ENCODE results near the gene RYK. TPM values are rescaled to one million over a fixed set of nuclear protein-coding genes. Genes with fewer than 3 reads are reported as not detected.
A peak's percentile ranks its signal among the peaks of the same experiment; 100 is the strongest.

RYK gene
- total RNA-seq, 1 experiment from 2014 or later: 60.6 TPM

DNA sequence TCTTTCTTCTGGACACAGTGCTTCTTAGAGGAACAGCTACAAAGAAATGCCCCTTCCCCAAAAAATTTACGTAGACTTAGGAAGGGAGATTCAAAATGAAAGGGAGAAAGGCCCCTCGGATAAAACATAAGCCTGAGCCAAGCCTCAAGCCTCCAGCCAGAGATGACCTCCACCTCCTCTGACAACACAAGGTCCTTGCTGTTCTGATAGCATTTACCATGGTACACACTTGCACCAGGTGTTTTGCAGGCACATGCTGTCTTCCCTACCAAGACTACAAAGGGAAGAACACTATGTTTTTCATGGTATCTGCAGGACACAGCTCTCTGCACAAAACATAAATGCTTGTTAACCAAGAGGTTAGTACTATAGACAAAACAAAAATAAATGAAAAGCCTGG lies 27.8 kb downstream of the RYK start:
- WGBS (ENCODE audit: extremely low coverage, insufficient read length, low lambda C conversion rate): no CpG with 5 or more reads among the region's 2 CpGs
- no peaks in the 10 kb centered on the region for H3K9me3 Mint-ChIP-seq
- Histone ChIP-seq H3K27ac (ENCODE audit: insufficient read length, low read depth, low read length) (no peak overlapping the region), H2BK12ac (ENCODE audit: insufficient read length, low read depth, low read length) (no peak overlapping the region), H3K23ac (ENCODE audit: insufficient read length, low read depth, low read length) (no peak overlapping the region), H3K18ac (ENCODE audit: insufficient read length, low read depth, low read length) (no peak overlapping the region), H2BK15ac (ENCODE audit: low read depth, low read length) (no peak overlapping the region), H3K79me2 (ENCODE audit: insufficient read depth, low read length) (peaks cover 17% of the 10 kb centered on the region; the same call in 1 of the 2 replicates), H3K27me3 (ENCODE audit: insufficient read depth, low read length) (no peaks in the 10 kb centered on the region), H3K4me2 (ENCODE audit: insufficient read depth, insufficient read length, low read length) (no peak overlapping the region), H3K56ac (ENCODE audit: insufficient read length, low read depth, low read length) (no peak overlapping the region), H4K5ac (ENCODE audit: insufficient read length, low read depth, low read length) (no peak overlapping the region), H2AK5ac (ENCODE audit: insufficient read length, low read length) (no peak overlapping the region), H3T11ph (ENCODE audit: low read length) (no peak overlapping the region), H4K8ac (replicated peaks; ENCODE audit: insufficient read length, low read depth, low read length) (no peak overlapping the region), H2AFZ (ENCODE audit: low read length) (no peak overlapping the region), H3K14ac (ENCODE audit: insufficient read depth, low read length) (no peak overlapping the region), H2BK5ac (ENCODE audit: insufficient read length, low read length) (no peak overlapping the region), H3K4me1 (ENCODE audit: insufficient read depth, low read length) (no peaks in the 10 kb centered on the region; the same call in 1 of the 2 replicates), H3K4ac (ENCODE audit: low read depth, low read length) (no peak overlapping the region), H2BK120ac (ENCODE audit: low read depth, low read length, poor library complexity, severe bottlenecking) (no peak overlapping the region), H3K9me3 (ENCODE audit: control insufficient read depth, low read depth, low read length) (no peaks in the 10 kb centered on the region), H4K91ac (ENCODE audit: insufficient read length, low read depth, low read length) (no peak overlapping the region), H4K20me1 (ENCODE audit: control insufficient read depth, insufficient read depth, insufficient read length) (no peaks in the 10 kb centered on the region), H2BK20ac (ENCODE audit: low read depth, low read length, poor library complexity, severe bottlenecking) (no peak overlapping the region), H3K79me1 (ENCODE audit: insufficient read depth, low read depth, low read length, poor library complexity, severe bottlenecking) (peaks cover 11% of the 10 kb centered on the region), H3K23me2 (ENCODE audit: insufficient read length, low read depth, low read length, poor library complexity, severe bottlenecking) (no peaks in the 10 kb centered on the region), H3K9ac (ENCODE audit: extremely low read depth, insufficient read length, low read length) (no peak overlapping the region)
- peaks cover 12% of the 10 kb centered on the region in 2 experiments for H3K4me1 Mint-ChIP-seq
- peak overlapping the region in 1 of 3 experiments; percentile 74; a peak in 1 of 7 replicates for H3K27ac Mint-ChIP-seq
- H3K4me3 Mint-ChIP-seq: no peak overlapping the region
- TF ChIP-seq, protein P1, sequence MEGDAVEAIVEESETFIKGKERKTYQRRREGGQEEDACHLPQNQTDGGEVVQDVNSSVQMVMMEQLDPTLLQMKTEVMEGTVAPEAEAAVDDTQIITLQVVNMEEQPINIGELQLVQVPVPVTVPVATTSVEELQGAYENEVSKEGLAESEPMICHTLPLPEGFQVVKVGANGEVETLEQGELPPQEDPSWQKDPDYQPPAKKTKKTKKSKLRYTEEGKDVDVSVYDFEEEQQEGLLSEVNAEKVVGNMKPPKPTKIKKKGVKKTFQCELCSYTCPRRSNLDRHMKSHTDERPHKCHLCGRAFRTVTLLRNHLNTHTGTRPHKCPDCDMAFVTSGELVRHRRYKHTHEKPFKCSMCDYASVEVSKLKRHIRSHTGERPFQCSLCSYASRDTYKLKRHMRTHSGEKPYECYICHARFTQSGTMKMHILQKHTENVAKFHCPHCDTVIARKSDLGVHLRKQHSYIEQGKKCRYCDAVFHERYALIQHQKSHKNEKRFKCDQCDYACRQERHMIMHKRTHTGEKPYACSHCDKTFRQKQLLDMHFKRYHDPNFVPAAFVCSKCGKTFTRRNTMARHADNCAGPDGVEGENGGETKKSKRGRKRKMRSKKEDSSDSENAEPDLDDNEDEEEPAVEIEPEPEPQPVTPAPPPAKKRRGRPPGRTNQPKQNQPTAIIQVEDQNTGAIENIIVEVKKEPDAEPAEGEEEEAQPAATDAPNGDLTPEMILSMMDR (conservative IDR thresholded peaks at IDR 0.05): no peak
- no peak for DNase-seq
- H3K36me3 Mint-ChIP-seq (ENCODE audit: insufficient read depth in 1 of 3, low read depth in 3 of 3): peaks cover 7 to 14% (median 9%) of the 10 kb centered on the region in 3 experiments; a peak in 5 of 7 replicates
- H3K27me3 Mint-ChIP-seq (ENCODE audit: low read depth): no peaks in the 10 kb centered on the region
